DMS79 treated with DMSO at 0.1 percent for 48 hours (cell line): ENCODE results near the gene APMAP.
"Not testable (repeated sequence)": the region's sequence is repeated elsewhere in the genome, so short reads cannot be mapped to it uniquely, and the experiment has no call there.

Source experiments
- DNase-seq: peaks from one replicate; lab custom pipeline; 2025; lab: John Stamatoyannopoulos, UW

Gene APMAP

GRCh38 chr20:24933266-24933908 is 59.2 kb downstream of the APMAP start:
- no peak for DNase-seq

GRCh38 chr20:24931893-24932292 is 60.7 kb downstream of the APMAP start:
- not testable (repeated sequence) for DNase-seq

- peak; percentile 26 for DNase-seq
These were observed 61.5 kb downstream of the APMAP start for GRCh38 chr20:24930724-24931688.

- DNase-seq: peak; percentile 96
These were observed 62.5 kb downstream of the APMAP start for GRCh38 chr20:24929867-24930723.

- not testable (repeated sequence) for DNase-seq
These were observed 63.3 kb downstream of the APMAP start for GRCh38 chr20:24929259-24929658.

- DNase-seq: peak; percentile 47
These were observed 71.8 kb downstream of the APMAP start for GRCh38 chr20:24920706-24921105.

GRCh38 chr20:24919665-24920064 is 72.9 kb downstream of the APMAP start:
- DNase-seq: not testable (repeated sequence)

GRCh38 chr20:24918579-24919566 is 73.7 kb downstream of the APMAP start:
- no peak for DNase-seq

GRCh38 chr20:24917797-24918578 is 74.6 kb downstream of the APMAP start:
- peak; percentile 60 for DNase-seq

- DNase-seq: no peak
These were observed 75.5 kb downstream of the APMAP start for GRCh38 chr20:24917056-24917455.

- no peak for DNase-seq
These were observed 76.1 kb downstream of the APMAP start for GRCh38 chr20:24916412-24916811.

GRCh38 chr20:24915892-24916291 is 76.7 kb downstream of the APMAP start:
- no peak for DNase-seq

GRCh38 chr20:24915440-24915839 is 77.1 kb downstream of the APMAP start:
- no peak for DNase-seq

GRCh38 chr20:24914388-24915241 is 77.9 kb downstream of the APMAP start:
- no peak for DNase-seq

GRCh38 chr20:24913076-24913628 is 79.4 kb downstream of the APMAP start:
- DNase-seq: no peak
